Calu3 (cell line): ENCODE results near the gene DPEP2. TPM values are rescaled to one million over a fixed set of nuclear protein-coding genes. Genes with fewer than 3 reads are reported as not detected.

Source experiments
- BruUV-seq: library from RNA; stranded (reverse); fragments of 400-500 nt; replicated peaks from 2 replicates; lab custom pipeline; 2021; lab: Mats Ljungman, UMichigan
- CTCF ChIA-PET: fragments of 300-600 bp; sonication (Branson Sonifier 250); formaldehyde crosslinking; loops from one replicate; lab custom pipeline; 2022; ENCODE audit warnings: antibody characterized with exemption; lab: Charles Lee
- DNase-seq: peaks from one replicate; pipeline ENCODE4 v3.0.0; 2022
- H3K27ac Mint-ChIP-seq: one replicate; pipeline ENCODE4 v1.8.0; 2022; ENCODE audit warnings: mixed read lengths; ENCODE audit not compliant: unreplicated experiment
- H3K27me3 Mint-ChIP-seq: one replicate; pipeline ENCODE4 v1.8.0; 2022; ENCODE audit warnings: mixed read lengths; ENCODE audit not compliant: unreplicated experiment
- H3K36me3 Mint-ChIP-seq: one replicate; pipeline ENCODE4 v1.8.0; 2022; ENCODE audit warnings: mild to moderate bottlenecking, moderate library complexity, mixed read lengths; ENCODE audit not compliant: insufficient read depth, unreplicated experiment
- H3K4me1 Mint-ChIP-seq: one replicate; pipeline ENCODE4 v1.8.0; 2022; ENCODE audit warnings: mild to moderate bottlenecking, low read depth, mixed read lengths; ENCODE audit not compliant: unreplicated experiment
- H3K4me3 Mint-ChIP-seq: one replicate; pipeline ENCODE4 v1.8.0; 2022; ENCODE audit warnings: mild to moderate bottlenecking, low read depth, moderate library complexity, mixed read lengths; ENCODE audit not compliant: unreplicated experiment
- H3K9me3 Mint-ChIP-seq: one replicate; pipeline ENCODE4 v1.8.0; 2022; ENCODE audit warnings: low read depth, mixed read lengths; ENCODE audit not compliant: unreplicated experiment
- CTCF ChIP-seq: fragments of 200-600 bp; IDR thresholded peaks from one replicate; pipeline ENCODE4 v1.8.0; 2022; ENCODE audit warnings: antibody characterized with exemption; ENCODE audit not compliant: unreplicated experiment
- intact Hi-C: fragments of 100-400 bp; cut with micrococcal nuclease; formaldehyde crosslinking; loops from one replicate; pipeline ENCODE4 v1.10.0; 2022; ENCODE audit not compliant: unreplicated experiment
- total RNA-seq: library from RNA; stranded (reverse); gene quantifications from 2 replicates; pipeline ENCODE4 v1.2.3, GENCODE V29; 2022

DPEP2 gene
- total RNA-seq, 1 experiment from 2014 or later = not detected

GRCh38 chr16:67986949-67987348, 12.3 kb downstream of the DPEP2 start:
- intact Hi-C loops = no loop called here
- Mint-ChIP-seq H3K9me3 (no peaks in the 10 kb centered on the region), H3K27me3 (peaks cover 41% of the 10 kb centered on the region), H3K4me3 (no peak overlapping the region), H3K4me1 (peaks cover 7% of the 10 kb centered on the region), H3K36me3 (no peaks in the 10 kb centered on the region), H3K27ac (no peak overlapping the region)
- BruUV-seq = no TSS peak
- DNase-seq = no peak
- TF ChIP-seq CTCF = no peak
- CTCF ChIA-PET = no interaction called here

GRCh38 chr16:67982011-67982696, 17.1 kb downstream of the DPEP2 start:
- no TSS peak for BruUV-seq
- CTCF ChIA-PET = interaction anchor here (0.6 kb wide), 1 partner anchor 12 kb away, joined by 5 read pairs; no protein-coding TSS in a partner anchor
- H3K27me3 Mint-ChIP-seq = peaks cover 20% of the 10 kb centered on the region
- no peak overlapping the region for H3K27ac Mint-ChIP-seq
- H3K9me3 Mint-ChIP-seq = no peaks in the 10 kb centered on the region
- intact Hi-C loops = no loop called here
- TF ChIP-seq CTCF = no peak
- H3K4me1 Mint-ChIP-seq = peaks cover 7% of the 10 kb centered on the region
- DNase-seq = no peak
- no peak overlapping the region for H3K4me3 Mint-ChIP-seq
- no peaks in the 10 kb centered on the region for H3K36me3 Mint-ChIP-seq

- intact Hi-C loops = no loop called here
- TF ChIP-seq CTCF = no peak
- Mint-ChIP-seq H3K27ac (no peak within 1 kb of the TSS), H3K27me3 (peaks cover 39% of the 10 kb centered on the region), H3K4me3 (no peak within 1 kb of the TSS), H3K9me3 (no peaks in the 10 kb centered on the region), H3K4me1 (peaks cover 6% of the 10 kb centered on the region), H3K36me3 (no peaks in the 10 kb centered on the region)
- no peak for DNase-seq
- CTCF ChIA-PET = no interaction called here
- no TSS peak for BruUV-seq
Measured at GRCh38 chr16:67979955-67980678, 19.2 kb downstream of the DPEP2 start, which contains the start of gene DPEP3. Gene DPEP3, minus strand, starts transcription at chr16:67980499. Its CDS starts 119 bp downstream, at chr16:67980380.

GRCh38 chr16:67977469-67978227, 21.6 kb downstream of the DPEP2 start:
- CTCF ChIA-PET = no interaction called here
- intact Hi-C loops = no loop called here
- DNase-seq = no peak
- BruUV-seq = no TSS peak
- TF ChIP-seq CTCF = no peak
- H3K27ac Mint-ChIP-seq = no peak overlapping the region
- H3K4me3 Mint-ChIP-seq = no peak overlapping the region
- H3K4me1 Mint-ChIP-seq = no peaks in the 10 kb centered on the region
- H3K27me3 Mint-ChIP-seq = peaks cover 34% of the 10 kb centered on the region
- no peaks in the 10 kb centered on the region for H3K9me3 Mint-ChIP-seq
- no peaks in the 10 kb centered on the region for H3K36me3 Mint-ChIP-seq
